Mononuclear cell (primary cell): ENCODE results near the gene NFKBIZ. TPM values are rescaled to one million over a fixed set of nuclear protein-coding genes. Genes with fewer than 3 reads are reported as not detected.

ENCODE experiments used
- H3K27me3 ChIP-seq: 2 replicates; pipeline ENCODE4 v1.6.0; 2011; ENCODE audit warnings: low read length, control low read depth; ENCODE audit not compliant: insufficient read depth
- H3K4me1 ChIP-seq: 2 replicates; pipeline ENCODE4 v1.5.1; 2011; ENCODE audit warnings: mild to moderate bottlenecking, low read length, control low read depth; ENCODE audit not compliant: insufficient read depth
- H3K4me3 ChIP-seq: 2 replicates; pipeline ENCODE4 v1.5.1; 2011; ENCODE audit warnings: mild to moderate bottlenecking, low read length, moderate library complexity
- H3K9me3 ChIP-seq: 2 replicates; pipeline ENCODE4 v1.5.1; 2011; ENCODE audit warnings: low read depth, mild to moderate bottlenecking, control low read depth, low read length
- total RNA-seq: library from RNA; depleted of rRNA; stranded (reverse); fragments of >200 nt; gene quantifications from one replicate; pipeline ENCODE4 v1.2.3, GENCODE V29; 2012

The NFKBIZ gene
- total RNA-seq, 1 donor = 1,930 TPM

DNA sequence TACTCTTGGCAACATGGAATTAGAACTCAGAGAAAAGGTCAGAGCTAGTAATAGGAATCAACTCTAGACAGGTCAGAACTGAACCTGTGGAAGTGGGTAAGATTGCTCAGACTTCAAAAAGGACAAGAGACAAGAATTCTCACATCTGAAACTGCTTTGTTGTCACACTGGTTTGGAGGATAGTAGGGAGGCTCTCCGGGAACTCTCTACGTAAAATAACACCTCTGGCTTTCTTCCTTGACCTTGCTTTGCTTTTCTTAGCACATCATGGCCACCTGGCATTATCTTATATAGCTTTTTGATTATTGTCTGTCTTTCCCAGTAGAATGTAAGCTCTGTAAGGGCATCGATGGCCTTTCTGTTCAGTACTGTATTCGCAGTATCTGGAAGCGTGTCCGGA lies 13.2 kb upstream of the NFKBIZ start:
- H3K27me3 ChIP-seq = no peaks in the 10 kb centered on the region
- H3K4me3 ChIP-seq = no peak overlapping the region
- H3K4me1 ChIP-seq = peaks cover 57% of the 10 kb centered on the region
- H3K9me3 ChIP-seq = no peaks in the 10 kb centered on the region

- H3K27me3 ChIP-seq = no peaks in the 10 kb centered on the region
- no peak overlapping the region for H3K4me3 ChIP-seq
- no peaks in the 10 kb centered on the region for H3K9me3 ChIP-seq
- peaks cover 50% of the 10 kb centered on the region for H3K4me1 ChIP-seq
These were observed 12.4 kb upstream of the NFKBIZ start for GRCh38 chr3:101836652-101837598.

DNA sequence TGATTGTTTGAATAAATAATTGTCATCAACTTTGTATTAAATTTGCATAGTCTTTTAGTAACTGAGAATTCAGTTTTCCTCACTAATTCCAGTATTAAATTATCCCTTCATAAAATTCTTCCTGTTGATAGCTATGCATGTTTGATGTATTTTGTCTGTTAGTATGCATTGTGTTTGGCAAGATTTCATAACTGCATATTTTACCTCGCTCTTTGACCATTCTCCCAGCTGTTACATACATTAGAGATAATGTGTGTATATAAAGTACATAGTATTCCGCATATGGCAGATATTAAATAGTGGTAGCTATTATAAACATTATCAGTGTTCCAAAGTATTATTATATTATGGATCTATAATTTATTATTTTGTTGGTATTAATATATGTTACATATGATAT lies 10.6 kb upstream of the NFKBIZ start:
- Histone ChIP-seq H3K4me3 (no peak overlapping the region), H3K4me1 (peaks cover 56% of the 10 kb centered on the region), H3K9me3 (no peaks in the 10 kb centered on the region), H3K27me3 (no peaks in the 10 kb centered on the region)

DNA sequence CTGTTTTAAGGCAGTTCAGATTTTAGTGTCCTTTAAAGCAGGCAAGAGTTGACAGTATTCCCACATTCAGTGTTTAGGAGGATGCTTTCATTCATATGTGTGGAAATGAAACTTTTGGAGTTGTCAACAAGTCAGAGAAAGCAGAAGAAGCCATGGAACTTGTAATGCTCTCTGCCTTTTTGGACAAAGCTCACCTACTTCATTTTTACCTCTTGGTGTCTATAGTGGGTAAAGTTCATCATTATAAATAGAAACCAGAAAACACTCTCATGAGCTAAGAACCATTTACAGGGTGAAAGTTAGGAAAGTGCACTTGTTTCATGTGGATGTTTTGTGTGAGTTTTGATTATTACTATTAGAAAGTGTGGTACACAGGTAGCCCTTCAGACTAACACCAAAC lies 9.2 kb upstream of the NFKBIZ start:
- H3K9me3 ChIP-seq = no peaks in the 10 kb centered on the region
- no peaks in the 10 kb centered on the region for H3K27me3 ChIP-seq
- no peak overlapping the region for H3K4me3 ChIP-seq
- H3K4me1 ChIP-seq = peaks cover 46% of the 10 kb centered on the region

DNA sequence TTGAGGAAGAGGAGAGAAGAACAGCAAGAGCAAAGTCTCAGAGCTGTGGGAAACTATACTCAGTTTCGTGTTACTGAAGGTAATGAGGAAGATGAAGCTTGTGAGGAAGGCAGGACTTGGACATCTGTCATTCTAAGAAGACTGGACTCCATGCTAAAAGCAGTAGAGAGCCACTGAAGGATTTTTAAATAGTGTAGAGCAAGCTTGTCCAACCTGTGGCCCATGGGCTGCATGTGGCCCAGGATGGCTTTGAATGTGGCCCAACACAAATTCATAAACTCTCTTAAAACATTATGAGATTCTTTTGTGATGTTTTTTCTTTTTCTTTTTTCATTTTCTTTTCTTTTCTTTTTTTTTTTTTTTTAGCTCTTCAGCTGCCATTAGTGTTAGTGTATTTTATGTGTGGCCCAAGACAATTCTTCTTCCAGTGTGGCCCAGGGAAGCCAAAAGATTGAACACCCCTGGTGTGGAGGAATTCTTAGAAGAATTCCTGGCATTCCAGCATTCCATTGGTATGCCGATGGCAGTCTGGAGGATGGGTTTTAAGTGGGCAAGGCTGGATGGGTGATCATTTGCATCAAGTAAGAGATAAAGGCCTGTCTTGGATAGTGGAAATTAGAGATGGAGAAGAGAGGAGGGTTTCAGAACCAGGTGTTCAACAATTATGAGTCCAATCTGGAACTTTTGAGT lies 6.9 kb upstream of the NFKBIZ start:
- peaks cover 33% of the 10 kb centered on the region for H3K4me1 ChIP-seq
- H3K9me3 ChIP-seq = no peaks in the 10 kb centered on the region
- no peaks in the 10 kb centered on the region for H3K27me3 ChIP-seq
- H3K4me3 ChIP-seq = no peak overlapping the region

DNA sequence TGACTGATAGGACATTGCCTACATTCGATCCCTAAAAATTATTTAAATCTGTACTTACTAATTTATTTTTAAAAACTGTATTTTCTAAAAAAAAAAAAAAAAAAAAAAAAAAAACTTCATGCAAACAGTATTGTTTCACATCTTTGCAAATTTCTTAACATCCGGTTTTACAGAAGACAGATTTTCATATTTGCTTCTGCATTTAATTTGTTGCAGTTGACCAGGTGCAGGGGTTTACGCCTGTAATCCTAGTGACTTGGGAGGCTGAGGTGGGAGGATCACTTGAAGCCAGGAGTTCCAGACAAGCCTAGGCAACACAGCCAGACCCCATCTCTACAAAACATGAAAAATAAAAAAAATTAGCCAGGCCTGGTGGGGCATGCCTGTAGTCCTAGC lies 6.4 kb upstream of the NFKBIZ start:
- no peaks in the 10 kb centered on the region for H3K9me3 ChIP-seq
- no peak overlapping the region for H3K4me3 ChIP-seq
- H3K4me1 ChIP-seq = peaks cover 33% of the 10 kb centered on the region
- no peaks in the 10 kb centered on the region for H3K27me3 ChIP-seq

DNA sequence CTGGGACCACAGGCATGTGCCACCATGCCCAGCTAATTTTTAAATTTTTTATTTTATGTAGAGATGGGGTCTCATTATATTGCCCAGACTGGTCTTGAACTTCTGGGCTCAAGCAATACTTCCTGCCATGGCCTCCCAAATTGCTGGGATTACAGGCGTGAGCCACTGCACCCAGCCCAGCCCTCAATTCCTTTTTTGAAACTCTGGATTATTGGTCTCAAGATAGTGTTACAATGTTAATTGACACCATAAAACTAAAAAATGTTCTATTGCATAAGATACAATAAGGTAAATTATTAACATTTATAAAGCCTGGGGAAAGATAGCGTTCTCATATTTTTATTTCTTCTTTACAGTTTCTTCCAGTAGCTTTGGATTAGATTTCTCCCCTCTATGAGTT lies 3.9 kb upstream of the NFKBIZ start:
- no peaks in the 10 kb centered on the region for H3K9me3 ChIP-seq
- no peak overlapping the region for H3K4me3 ChIP-seq
- H3K27me3 ChIP-seq = no peaks in the 10 kb centered on the region
- peaks cover 38% of the 10 kb centered on the region for H3K4me1 ChIP-seq

GRCh38 chr3:101846709-101847108 lies 2.6 kb upstream of the NFKBIZ start:
- Histone ChIP-seq H3K27me3 (no peaks in the 10 kb centered on the region), H3K4me1 (peaks cover 40% of the 10 kb centered on the region), H3K9me3 (no peaks in the 10 kb centered on the region), H3K4me3 (no peak overlapping the region)

- Histone ChIP-seq H3K4me3 (no peak overlapping the region), H3K9me3 (no peaks in the 10 kb centered on the region), H3K4me1 (peaks cover 43% of the 10 kb centered on the region), H3K27me3 (no peaks in the 10 kb centered on the region)
These were observed 2.0 kb upstream of the NFKBIZ start for GRCh38 chr3:101847328-101847727.

DNA sequence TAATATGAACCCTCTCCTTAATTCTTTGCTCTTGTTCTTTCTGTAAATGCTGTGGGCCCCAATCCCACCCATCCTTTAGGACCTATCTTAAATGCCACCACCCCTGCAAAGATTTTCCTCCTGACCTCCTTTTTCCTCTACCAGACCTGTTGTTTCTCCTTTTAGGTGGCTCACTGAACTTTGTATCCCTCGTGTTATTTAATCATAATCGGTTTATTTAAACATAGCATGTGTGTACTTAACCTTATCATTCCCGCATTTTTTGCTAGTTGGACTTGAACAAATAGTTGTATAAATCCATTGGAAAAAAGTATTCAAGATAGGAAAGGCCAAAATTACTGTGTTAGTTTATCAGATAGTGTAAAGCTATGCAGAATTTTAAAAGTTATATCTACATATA lies 988 bp upstream of the NFKBIZ start:
- Histone ChIP-seq H3K9me3 (no peaks in the 10 kb centered on the region), H3K4me1 (peaks cover 41% of the 10 kb centered on the region), H3K27me3 (no peaks in the 10 kb centered on the region), H3K4me3 (no peak overlapping the region)

GRCh38 chr3:101849714-101850245 lies 466 bp downstream of the NFKBIZ start:
- no peaks in the 10 kb centered on the region for H3K27me3 ChIP-seq
- H3K9me3 ChIP-seq = no peaks in the 10 kb centered on the region
- peak overlapping the region; percentile 99 for H3K4me3 ChIP-seq
- peaks cover 49% of the 10 kb centered on the region for H3K4me1 ChIP-seq

DNA sequence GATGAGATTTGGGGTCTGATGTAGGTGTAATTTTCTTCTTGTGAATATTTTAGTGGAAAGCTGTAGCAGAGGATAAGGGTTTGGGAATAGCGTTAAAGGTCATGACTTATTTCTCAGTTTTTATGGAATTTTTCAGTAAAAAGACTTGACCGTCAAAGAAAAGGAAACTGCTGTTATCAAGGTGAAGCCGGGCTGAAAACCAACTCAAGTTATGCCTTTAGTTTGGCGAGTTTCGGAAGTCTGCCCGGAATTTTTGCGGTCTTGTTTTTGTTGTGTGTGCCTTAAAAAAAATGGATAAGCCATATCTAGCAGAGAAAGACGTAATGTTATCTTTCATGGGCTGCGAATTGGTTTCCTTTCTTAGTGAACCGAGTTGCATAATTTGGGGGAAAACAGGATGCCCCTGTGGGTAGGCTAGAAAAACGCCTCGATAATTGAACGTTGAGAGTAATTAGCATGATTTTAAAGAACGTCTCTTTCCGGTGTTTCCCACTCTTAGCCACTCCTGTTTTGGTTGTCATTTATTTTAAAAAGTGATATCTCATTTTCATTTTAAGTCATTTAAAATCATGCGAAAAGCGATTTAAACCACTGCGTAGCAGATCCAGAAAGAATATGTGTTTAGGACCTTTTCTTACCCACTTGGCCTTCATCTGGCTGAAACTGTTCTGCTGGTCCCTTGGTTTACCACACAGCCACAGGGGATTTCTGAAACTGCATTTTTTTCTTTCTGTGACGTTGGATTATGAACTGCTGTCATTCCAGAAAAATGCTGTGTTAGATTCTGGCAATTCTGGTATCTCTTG lies 1.1 kb downstream of the NFKBIZ start:
- Histone ChIP-seq H3K27me3 (no peaks in the 10 kb centered on the region), H3K4me1 (peaks cover 55% of the 10 kb centered on the region), H3K4me3 (peak overlapping the region; percentile 99), H3K9me3 (no peaks in the 10 kb centered on the region)

DNA sequence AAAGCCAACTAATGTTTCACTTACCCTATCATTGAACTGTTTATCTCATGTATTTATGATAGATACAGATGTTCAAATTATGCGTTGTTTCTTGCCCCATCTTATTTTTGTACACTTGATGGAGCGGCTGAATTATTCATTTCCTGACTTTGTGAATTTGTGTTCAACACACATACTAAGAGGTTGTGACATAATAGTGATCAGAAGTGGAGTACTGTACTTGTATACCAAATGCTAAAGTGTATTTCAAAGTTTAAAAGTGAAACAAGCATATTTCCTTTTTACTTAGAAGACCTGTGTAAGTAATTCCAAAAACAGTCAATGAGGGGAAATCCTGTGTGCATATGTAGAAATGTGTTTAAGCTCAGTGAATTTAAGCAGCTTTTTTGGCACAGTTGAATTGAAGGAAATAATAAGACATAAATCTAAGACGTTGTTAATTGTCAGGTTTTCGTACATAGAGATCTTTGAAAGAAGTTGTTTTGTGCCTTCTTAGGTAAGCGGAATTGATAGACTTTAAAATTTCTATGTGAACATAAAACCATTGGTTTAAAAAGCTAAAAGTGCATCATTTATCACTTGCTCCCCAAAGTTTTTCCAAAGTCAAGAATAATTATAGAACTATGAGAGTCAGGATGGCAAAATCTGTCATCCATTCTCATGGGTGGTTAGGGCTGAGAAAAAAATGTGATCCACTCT lies 1.9 kb downstream of the NFKBIZ start:
- Histone ChIP-seq H3K4me1 (peaks cover 58% of the 10 kb centered on the region), H3K27me3 (no peaks in the 10 kb centered on the region), H3K9me3 (no peaks in the 10 kb centered on the region), H3K4me3 (peak overlapping the region; percentile 99)
